NT2/D1 (cell line): ENCODE data around the gene CXCL8.

Experiments
- SUZ12 ChIP-seq: IDR thresholded peaks from 2 replicates; pipeline ENCODE4 v1.6.1; 2011; ENCODE audit not compliant: insufficient read length, insufficient read depth; ENCODE audit errors: extremely low read depth
- YY1 ChIP-seq: IDR thresholded peaks from 2 replicates; pipeline ENCODE4 v1.6.1; 2011; ENCODE audit not compliant: insufficient read length, insufficient read depth
- ZNF274 ChIP-seq: IDR thresholded peaks from 2 replicates; pipeline ENCODE4 v1.6.1; 2011; ENCODE audit warnings: mild to moderate bottlenecking, low read depth, low read length

DNA sequence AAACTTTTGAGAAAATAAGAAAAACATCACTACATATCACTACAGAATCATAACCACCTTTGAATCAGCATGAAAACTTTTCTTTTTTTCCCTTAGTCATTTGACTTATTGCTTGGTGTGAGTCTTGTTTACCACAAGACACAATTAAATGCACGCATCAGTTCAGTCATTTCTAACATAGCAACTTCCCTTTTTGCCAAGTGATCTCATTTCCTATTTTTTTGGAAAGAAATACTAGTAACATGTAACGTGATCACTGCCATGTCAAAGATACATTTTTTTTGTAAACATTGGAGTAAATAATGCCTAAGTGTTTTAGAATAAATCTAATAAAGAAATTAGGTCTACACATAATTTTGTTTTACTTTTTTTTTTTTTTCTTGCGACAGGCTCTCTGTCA is 5.1 kb upstream of the CXCL8 start:
- no peak for TF ChIP-seq ZNF274
- TF ChIP-seq YY1: no peak
- no peak for TF ChIP-seq SUZ12
